Glutamatergic neuron (in vitro differentiated cells): ENCODE results near the gene LRFN4. TPM values are rescaled to one million over a fixed set of nuclear protein-coding genes. Genes with fewer than 3 reads are reported as not detected.

Experiments
- DNase-seq: peaks from one replicate; pipeline ENCODE4 v3.0.0; 2022
- H3K27ac Mint-ChIP-seq: one replicate; pipeline ENCODE4 v1.8.0; 2020; ENCODE audit warnings: mild to moderate bottlenecking, mixed read lengths, inconsistent platforms; ENCODE audit not compliant: unreplicated experiment
- H3K27me3 Mint-ChIP-seq: one replicate; pipeline ENCODE4 v1.8.0; 2020; ENCODE audit warnings: mild to moderate bottlenecking, moderate library complexity, mixed read lengths, inconsistent platforms; ENCODE audit not compliant: unreplicated experiment
- H3K36me3 Mint-ChIP-seq: one replicate; pipeline ENCODE4 v1.8.0; 2020; ENCODE audit warnings: mild to moderate bottlenecking, mixed read lengths, inconsistent platforms; ENCODE audit not compliant: unreplicated experiment
- H3K4me1 Mint-ChIP-seq: one replicate; pipeline ENCODE4 v1.8.0; 2020; ENCODE audit warnings: mild to moderate bottlenecking, low read depth, mixed read lengths, inconsistent platforms; ENCODE audit not compliant: unreplicated experiment
- H3K4me3 Mint-ChIP-seq: one replicate; pipeline ENCODE4 v1.8.0; 2020; ENCODE audit warnings: mild to moderate bottlenecking, mixed read lengths, inconsistent platforms; ENCODE audit not compliant: unreplicated experiment
- H3K9me3 Mint-ChIP-seq: one replicate; pipeline ENCODE4 v1.8.0; 2020; ENCODE audit warnings: mild to moderate bottlenecking, moderate library complexity, mixed read lengths, inconsistent platforms; ENCODE audit not compliant: unreplicated experiment
- CTCF ChIP-seq: fragments of 200-600 bp; sonication (generic); IDR thresholded peaks from one replicate; pipeline ENCODE4 v1.5.0; 2021; ENCODE audit not compliant: partially characterized antibody, unreplicated experiment
- total RNA-seq: library from RNA; stranded (reverse); fragmentation: NEBNext Ultra II Directional; extraction: Animal tissue kit (Norgen Biotek cat#: 25700); gene quantifications from one replicate; pipeline ENCODE4 v1.2.1, GENCODE V29; 2021; ENCODE audit not compliant: unreplicated experiment

LRFN4 gene
- total RNA-seq, 1 donor from 2014 or later, result 67.1 TPM

GRCh38 chr11:66849501-66850234, 7.2 kb upstream of the LRFN4 start:
- Mint-ChIP-seq H3K36me3 (no peaks in the 10 kb centered on the region), H3K4me1 (peaks cover 2% of the 10 kb centered on the region), H3K27ac (no peak overlapping the region), H3K4me3 (no peak overlapping the region), H3K9me3 (peaks cover 12% of the 10 kb centered on the region), H3K27me3 (peaks cover 11% of the 10 kb centered on the region)
- no peak for TF ChIP-seq CTCF
- no peak for DNase-seq

GRCh38 chr11:66850235-66850587, 6.7 kb upstream of the LRFN4 start:
- Mint-ChIP-seq H3K9me3 (peaks cover 13% of the 10 kb centered on the region), H3K4me3 (no peak overlapping the region), H3K4me1 (peaks cover 2% of the 10 kb centered on the region), H3K27me3 (peaks cover 11% of the 10 kb centered on the region), H3K36me3 (no peaks in the 10 kb centered on the region), H3K27ac (no peak overlapping the region)
- DNase-seq, result no peak
- TF ChIP-seq CTCF, result no peak

GRCh38 chr11:66850588-66851238, 6.2 kb upstream of the LRFN4 start:
- Mint-ChIP-seq H3K36me3 (no peaks in the 10 kb centered on the region), H3K27me3 (peaks cover 16% of the 10 kb centered on the region), H3K4me3 (no peak overlapping the region), H3K4me1 (peaks cover 4% of the 10 kb centered on the region), H3K9me3 (peaks cover 18% of the 10 kb centered on the region), H3K27ac (no peak overlapping the region)
- no peak for TF ChIP-seq CTCF
- no peak for DNase-seq

- H3K9me3 Mint-ChIP-seq, result peaks cover 19% of the 10 kb centered on the region
- no peak for TF ChIP-seq CTCF
- peaks cover 17% of the 10 kb centered on the region for H3K27me3 Mint-ChIP-seq
- no peaks in the 10 kb centered on the region for H3K36me3 Mint-ChIP-seq
- no peak for DNase-seq
- peaks cover 5% of the 10 kb centered on the region for H3K4me1 Mint-ChIP-seq
- no peak overlapping the region for H3K4me3 Mint-ChIP-seq
- no peak overlapping the region for H3K27ac Mint-ChIP-seq
Measured at GRCh38 chr11:66851239-66851596, 5.6 kb upstream of the LRFN4 start.
